ENCODE measurements around the gene BIRC5.

DNA sequence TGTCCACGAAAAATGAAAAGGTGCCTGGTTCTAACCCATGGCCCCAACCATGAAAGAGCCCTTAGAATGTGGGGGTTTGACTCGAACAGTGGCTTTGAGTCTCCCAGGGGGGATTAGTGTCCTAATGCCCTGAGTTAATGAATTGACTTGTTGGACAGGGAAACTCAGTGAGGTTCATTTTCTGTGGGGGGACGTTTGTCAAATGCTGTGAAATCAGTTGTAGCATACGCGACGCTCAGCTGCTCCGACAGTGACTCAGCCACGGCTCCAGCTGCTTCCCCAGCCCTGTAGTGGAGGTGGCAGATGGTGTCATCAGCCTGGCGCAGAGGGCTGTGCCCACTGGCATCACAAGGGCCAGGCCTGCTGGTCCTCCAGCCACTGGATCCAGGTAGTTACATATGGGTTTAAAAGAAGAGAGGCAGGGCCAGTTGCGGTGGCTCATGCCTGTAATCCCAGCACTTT lies 13.4 kb downstream of the BIRC5 start:
- TF ChIP-seq CTCF (IDR thresholded peaks at IDR 0.05) (no peak), POLR2A (IDR thresholded peaks at IDR 0.05) (no peak)
